CD4-positive, alpha-beta T cell treated with Interleukin-2 at 100 ng/mL for 4 hours (primary cell): ENCODE measurements around the gene DCLK2.

Experiments
- DNase-seq: peaks from one replicate; pipeline ENCODE4 v3.0.0-alpha.2; 2020; ENCODE audit warnings: low spot score

Gene DCLK2

GRCh38 chr4:150240011-150240410, 161.8 kb downstream of the DCLK2 start:
- no peak for DNase-seq

- DNase-seq: peak; percentile 17
Observed at GRCh38 chr4:150242820-150243458, 164.7 kb downstream of the DCLK2 start.

GRCh38 chr4:150243932-150244331, 165.7 kb downstream of the DCLK2 start:
- DNase-seq: no peak

- no peak for DNase-seq
Observed at GRCh38 chr4:150244600-150244999, 166.4 kb downstream of the DCLK2 start.

- no peak for DNase-seq
Observed at GRCh38 chr4:150247184-150247583, 168.9 kb downstream of the DCLK2 start.

GRCh38 chr4:150248181-150248580, 169.9 kb downstream of the DCLK2 start:
- DNase-seq: no peak

- no peak for DNase-seq
Observed at GRCh38 chr4:150250293-150250997, 172.2 kb downstream of the DCLK2 start.

GRCh38 chr4:150250998-150251651, 172.9 kb downstream of the DCLK2 start:
- no peak for DNase-seq

GRCh38 chr4:150251752-150252190, 173.5 kb downstream of the DCLK2 start:
- DNase-seq: no peak

- DNase-seq: no peak
Observed at GRCh38 chr4:150252306-150252705, 174.1 kb downstream of the DCLK2 start.

- no peak for DNase-seq
Observed at GRCh38 chr4:150252741-150253140, 174.5 kb downstream of the DCLK2 start.

- DNase-seq: no peak
Observed at GRCh38 chr4:150253416-150253815, 175.2 kb downstream of the DCLK2 start.

- DNase-seq: no peak
Observed at GRCh38 chr4:150253965-150254630, 175.9 kb downstream of the DCLK2 start.

GRCh38 chr4:150255610-150256224, 177.5 kb downstream of the DCLK2 start:
- no peak for DNase-seq

- no peak for DNase-seq
Observed at GRCh38 chr4:150256225-150256620, 178.0 kb downstream of the DCLK2 start.

- DNase-seq: no peak
Observed at GRCh38 chr4:150256841-150257730, 178.8 kb downstream of the DCLK2 start.

GRCh38 chr4:150258569-150258968, 180.3 kb downstream of the DCLK2 start:
- DNase-seq: no peak

GRCh38 chr4:150259861-150260567, 181.8 kb downstream of the DCLK2 start:
- no peak for DNase-seq

GRCh38 chr4:150261571-150261970, 183.3 kb downstream of the DCLK2 start:
- no peak for DNase-seq

GRCh38 chr4:150262611-150263010, 184.4 kb downstream of the DCLK2 start:
- DNase-seq: no peak
